MCF 10A (cell line): Measurements from ENCODE around the gene PRLR. TPM values are rescaled to one million over a fixed set of nuclear protein-coding genes. Genes with fewer than 3 reads are reported as not detected.

Source experiments
- BruUV-seq: library from RNA; stranded (reverse); fragments of 400-500 nt; replicated peaks from 2 replicates; lab custom pipeline; 2021; lab: Mats Ljungman, UMichigan
- CTCF ChIA-PET: fragments of 300-600 bp; sonication (Branson Sonifier 250); formaldehyde crosslinking; extraction: SDS; loops from one replicate; lab custom pipeline; 2021; ENCODE audit warnings: antibody characterized with exemption, inconsistent platforms; lab: Yijun Ruan, JAX
- POLR2A ChIA-PET: fragments of 300-600, 350-650 bp; sonication (Branson Sonifier 250); formaldehyde crosslinking; extraction: SDS; loops from one replicate; lab custom pipeline; 2020; ENCODE audit warnings: antibody characterized with exemption, inconsistent platforms; lab: Yijun Ruan, JAX
- DNase-seq: peaks from one replicate; pipeline ENCODE4 v3.0.0-alpha.2; 2018; ENCODE audit not compliant: unreplicated experiment
- H3K27ac Mint-ChIP-seq: one replicate; pipeline ENCODE4 v1.8.0; 2022; ENCODE audit warnings: mild to moderate bottlenecking, low read depth, mixed read lengths; ENCODE audit not compliant: unreplicated experiment
- H3K27me3 Mint-ChIP-seq: one replicate; pipeline ENCODE4 v1.8.0; 2022; ENCODE audit warnings: mixed read lengths; ENCODE audit not compliant: insufficient read depth, unreplicated experiment
- H3K36me3 Mint-ChIP-seq: one replicate; pipeline ENCODE4 v1.8.0; 2022; ENCODE audit warnings: mild to moderate bottlenecking, moderate library complexity, mixed read lengths; ENCODE audit not compliant: insufficient read depth, unreplicated experiment
- H3K4me1 Mint-ChIP-seq: one replicate; pipeline ENCODE4 v1.8.0; 2022; ENCODE audit warnings: mixed read lengths; ENCODE audit not compliant: insufficient read depth, unreplicated experiment
- H3K4me3 Mint-ChIP-seq: one replicate; pipeline ENCODE4 v1.8.0; 2022; ENCODE audit warnings: mild to moderate bottlenecking, moderate library complexity, mixed read lengths; ENCODE audit not compliant: unreplicated experiment
- H3K9me3 Mint-ChIP-seq: one replicate; pipeline ENCODE4 v1.8.0; 2022; ENCODE audit warnings: mixed read lengths; ENCODE audit not compliant: unreplicated experiment
- CTCF ChIP-seq: fragments of 200-600 bp; IDR thresholded peaks from one replicate; pipeline ENCODE4 v1.8.0; 2022; ENCODE audit warnings: antibody characterized with exemption, mild to moderate bottlenecking; ENCODE audit not compliant: unreplicated experiment
- intact Hi-C: fragments of 100-400 bp; cut with micrococcal nuclease; formaldehyde crosslinking; loops from 2 replicates; pipeline ENCODE4 v1.14.1; 2022
- total RNA-seq: library from RNA; stranded (reverse); gene quantifications from 2 replicates; pipeline ENCODE4 v1.2.3, GENCODE V29; 2022

Gene PRLR
- total RNA-seq, 1 experiment from 2014 or later, result 0.16 TPM

- Mint-ChIP-seq H3K27me3 (no peaks in the 10 kb centered on the region), H3K4me3 (no peak overlapping the region), H3K9me3 (no peaks in the 10 kb centered on the region), H3K36me3 (no peaks in the 10 kb centered on the region), H3K4me1 (no peaks in the 10 kb centered on the region), H3K27ac (no peak overlapping the region)
- CTCF ChIA-PET, result interaction anchor here (1.0 kb wide), 1 partner anchor 81 kb away, joined by 4 read pairs; no protein-coding TSS in a partner anchor
- POLR2A ChIA-PET, result interaction anchor here (0.8 to 1.4 kb wide), 2 partner anchors 13 to 19 kb away, joined by 3 read pairs; no protein-coding TSS in a partner anchor
- no TSS peak for BruUV-seq
- TF ChIP-seq CTCF, result no peak
- intact Hi-C loops, result no loop called here
- DNase-seq, result no peak
These were observed 81.2 kb downstream of the PRLR start for GRCh38 chr5:35149041-35149440.

- no TSS peak for BruUV-seq
- Mint-ChIP-seq H3K9me3 (no peaks in the 10 kb centered on the region), H3K4me1 (no peaks in the 10 kb centered on the region), H3K36me3 (no peaks in the 10 kb centered on the region), H3K4me3 (no peak overlapping the region), H3K27ac (no peak overlapping the region), H3K27me3 (no peaks in the 10 kb centered on the region)
- intact Hi-C loops, result no loop called here
- POLR2A ChIA-PET, result no interaction called here
- TF ChIP-seq CTCF, result no peak
- CTCF ChIA-PET, result interaction anchor here (0.7 to 1.4 kb wide), 4 partner anchors 17 to 143 kb away, joined by 3 to 4 read pairs (median 4); no protein-coding TSS in a partner anchor
- DNase-seq, result no peak
These were observed 83.9 kb downstream of the PRLR start for GRCh38 chr5:35146406-35146805.

GRCh38 chr5:35145691-35146317, 84.5 kb downstream of the PRLR start:
- Mint-ChIP-seq H3K9me3 (no peaks in the 10 kb centered on the region), H3K27me3 (no peaks in the 10 kb centered on the region), H3K4me3 (no peak overlapping the region), H3K4me1 (no peaks in the 10 kb centered on the region), H3K27ac (no peak overlapping the region), H3K36me3 (no peaks in the 10 kb centered on the region)
- BruUV-seq, result no TSS peak
- ChIA-PET CTCF (interaction anchor here (0.8 kb wide), 2 partner anchors 17 to 142 kb away, joined by 3 to 4 read pairs; no protein-coding TSS in a partner anchor), POLR2A (no interaction called here)
- intact Hi-C loops, result no loop called here
- TF ChIP-seq CTCF, result no peak
- DNase-seq, result no peak

- no TSS peak for BruUV-seq
- no peak overlapping the region for H3K27ac Mint-ChIP-seq
- no peaks in the 10 kb centered on the region for H3K27me3 Mint-ChIP-seq
- ChIA-PET CTCF (interaction anchor here (1.0 kb wide), 2 partner anchors 12 kb away, joined by 3 read pairs; no protein-coding TSS in a partner anchor), POLR2A (no interaction called here)
- intact Hi-C loops, result no loop called here
- H3K36me3 Mint-ChIP-seq, result no peaks in the 10 kb centered on the region
- TF ChIP-seq CTCF, result no peak
- H3K4me3 Mint-ChIP-seq, result no peak overlapping the region
- no peaks in the 10 kb centered on the region for H3K9me3 Mint-ChIP-seq
- H3K4me1 Mint-ChIP-seq, result no peaks in the 10 kb centered on the region
- no peak for DNase-seq
These were observed 85.3 kb downstream of the PRLR start for GRCh38 chr5:35145012-35145411.
